Measurements from ENCODE around the gene TLCD2. TPM values are rescaled to one million over a fixed set of nuclear protein-coding genes. Genes with fewer than 3 reads are reported as not detected.
A peak's percentile ranks its signal among the peaks of the same experiment; 100 is the strongest.

Gene TLCD2
- total and polyA plus RNA-seq, 2 of the 13 experiments (the other 11 are each of a cell fraction or from before 2014, with no cell fraction given), result 0.90 to 1.1 TPM

DNA sequence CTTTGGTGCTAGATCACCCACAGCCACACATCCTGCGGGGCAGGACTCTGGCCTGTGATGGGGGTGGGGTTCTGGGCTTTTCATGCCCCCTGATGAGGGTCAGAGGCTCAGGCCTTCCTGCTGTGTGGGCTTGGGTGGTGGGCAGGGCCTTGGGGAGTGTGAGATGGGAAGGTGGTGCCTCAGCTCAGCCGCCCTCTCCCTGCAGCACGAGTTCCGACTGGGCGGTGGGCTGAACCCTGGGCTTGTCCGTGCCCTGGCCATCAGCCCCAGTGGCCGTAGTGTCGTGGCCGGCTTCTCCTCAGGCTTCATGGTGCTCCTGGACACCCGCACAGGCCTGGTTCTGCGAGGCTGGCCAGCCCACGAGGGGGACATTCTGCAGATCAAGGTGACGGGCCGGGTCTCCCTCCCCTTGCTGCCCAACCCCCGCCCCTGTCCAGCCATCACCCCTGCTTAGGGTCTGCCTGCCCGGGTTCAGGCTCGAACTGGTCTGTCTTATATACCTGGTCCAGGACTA lies 25.7 kb upstream of the TLCD2 start (continued):
- TF ChIP-seq, protein P1, sequence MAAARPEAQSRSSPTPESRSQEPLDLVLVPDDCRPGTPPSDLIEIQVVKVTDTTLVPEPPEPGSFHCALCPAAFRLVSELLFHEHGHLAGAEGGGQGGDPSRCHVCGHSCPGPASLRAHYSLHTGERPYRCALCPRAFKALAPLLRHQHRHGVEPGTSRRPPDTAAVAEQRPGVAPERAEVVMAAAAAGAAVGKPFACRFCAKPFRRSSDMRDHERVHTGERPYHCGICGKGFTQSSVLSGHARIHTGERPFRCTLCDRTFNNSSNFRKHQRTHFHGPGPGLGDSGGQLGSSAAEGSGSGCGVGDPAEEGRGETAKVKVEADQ (CRISPR knock-in tag; IDR thresholded peaks at IDR 0.05; ENCODE audit: borderline replicate concordance), result no peak; the same call in 1 of the 2 replicates
- no peak for TF ChIP-seq ZNF678 (CRISPR knock-in tag; IDR thresholded peaks at IDR 0.05)
- TF ChIP-seq ZNF20 (CRISPR knock-in tag; IDR thresholded peaks at IDR 0.05), result no peak
- no peak for TF ChIP-seq AKAP8 (CRISPR knock-in tag; IDR thresholded peaks at IDR 0.05)
- no peak for TF ChIP-seq ZNF709 (CRISPR knock-in tag; IDR thresholded peaks at IDR 0.05)
- TF ChIP-seq, protein P2, sequence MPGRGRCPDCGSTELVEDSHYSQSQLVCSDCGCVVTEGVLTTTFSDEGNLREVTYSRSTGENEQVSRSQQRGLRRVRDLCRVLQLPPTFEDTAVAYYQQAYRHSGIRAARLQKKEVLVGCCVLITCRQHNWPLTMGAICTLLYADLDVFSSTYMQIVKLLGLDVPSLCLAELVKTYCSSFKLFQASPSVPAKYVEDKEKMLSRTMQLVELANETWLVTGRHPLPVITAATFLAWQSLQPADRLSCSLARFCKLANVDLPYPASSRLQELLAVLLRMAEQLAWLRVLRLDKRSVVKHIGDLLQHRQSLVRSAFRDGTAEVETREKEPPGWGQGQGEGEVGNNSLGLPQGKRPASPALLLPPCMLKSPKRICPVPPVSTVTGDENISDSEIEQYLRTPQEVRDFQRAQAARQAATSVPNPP (CRISPR knock-in tag; IDR thresholded peaks at IDR 0.05), result no peak; the same call in 1 of the 2 replicates
- peak; percentile 27; the same call in 1 of the 2 replicates for TF ChIP-seq NCOA5 (CRISPR knock-in tag; IDR thresholded peaks at IDR 0.05)
- TF ChIP-seq SIX4 (CRISPR knock-in tag; IDR thresholded peaks at IDR 0.05), result no peak
- no peak for TF ChIP-seq SMC3 (IDR thresholded peaks at IDR 0.05; ENCODE audit: low read length)
- TF ChIP-seq ZNF615 (CRISPR knock-in tag; IDR thresholded peaks at IDR 0.05; ENCODE audit: borderline replicate concordance), result no peak
- TF ChIP-seq, protein P3, sequence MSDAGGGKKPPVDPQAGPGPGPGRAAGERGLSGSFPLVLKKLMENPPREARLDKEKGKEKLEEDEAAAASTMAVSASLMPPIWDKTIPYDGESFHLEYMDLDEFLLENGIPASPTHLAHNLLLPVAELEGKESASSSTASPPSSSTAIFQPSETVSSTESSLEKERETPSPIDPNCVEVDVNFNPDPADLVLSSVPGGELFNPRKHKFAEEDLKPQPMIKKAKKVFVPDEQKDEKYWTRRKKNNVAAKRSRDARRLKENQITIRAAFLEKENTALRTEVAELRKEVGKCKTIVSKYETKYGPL (CRISPR knock-in tag; IDR thresholded peaks at IDR 0.05), result 0 out of 2 replicates have a peak, but pooled peaks have one; percentile 5
- TF ChIP-seq, protein P4, sequence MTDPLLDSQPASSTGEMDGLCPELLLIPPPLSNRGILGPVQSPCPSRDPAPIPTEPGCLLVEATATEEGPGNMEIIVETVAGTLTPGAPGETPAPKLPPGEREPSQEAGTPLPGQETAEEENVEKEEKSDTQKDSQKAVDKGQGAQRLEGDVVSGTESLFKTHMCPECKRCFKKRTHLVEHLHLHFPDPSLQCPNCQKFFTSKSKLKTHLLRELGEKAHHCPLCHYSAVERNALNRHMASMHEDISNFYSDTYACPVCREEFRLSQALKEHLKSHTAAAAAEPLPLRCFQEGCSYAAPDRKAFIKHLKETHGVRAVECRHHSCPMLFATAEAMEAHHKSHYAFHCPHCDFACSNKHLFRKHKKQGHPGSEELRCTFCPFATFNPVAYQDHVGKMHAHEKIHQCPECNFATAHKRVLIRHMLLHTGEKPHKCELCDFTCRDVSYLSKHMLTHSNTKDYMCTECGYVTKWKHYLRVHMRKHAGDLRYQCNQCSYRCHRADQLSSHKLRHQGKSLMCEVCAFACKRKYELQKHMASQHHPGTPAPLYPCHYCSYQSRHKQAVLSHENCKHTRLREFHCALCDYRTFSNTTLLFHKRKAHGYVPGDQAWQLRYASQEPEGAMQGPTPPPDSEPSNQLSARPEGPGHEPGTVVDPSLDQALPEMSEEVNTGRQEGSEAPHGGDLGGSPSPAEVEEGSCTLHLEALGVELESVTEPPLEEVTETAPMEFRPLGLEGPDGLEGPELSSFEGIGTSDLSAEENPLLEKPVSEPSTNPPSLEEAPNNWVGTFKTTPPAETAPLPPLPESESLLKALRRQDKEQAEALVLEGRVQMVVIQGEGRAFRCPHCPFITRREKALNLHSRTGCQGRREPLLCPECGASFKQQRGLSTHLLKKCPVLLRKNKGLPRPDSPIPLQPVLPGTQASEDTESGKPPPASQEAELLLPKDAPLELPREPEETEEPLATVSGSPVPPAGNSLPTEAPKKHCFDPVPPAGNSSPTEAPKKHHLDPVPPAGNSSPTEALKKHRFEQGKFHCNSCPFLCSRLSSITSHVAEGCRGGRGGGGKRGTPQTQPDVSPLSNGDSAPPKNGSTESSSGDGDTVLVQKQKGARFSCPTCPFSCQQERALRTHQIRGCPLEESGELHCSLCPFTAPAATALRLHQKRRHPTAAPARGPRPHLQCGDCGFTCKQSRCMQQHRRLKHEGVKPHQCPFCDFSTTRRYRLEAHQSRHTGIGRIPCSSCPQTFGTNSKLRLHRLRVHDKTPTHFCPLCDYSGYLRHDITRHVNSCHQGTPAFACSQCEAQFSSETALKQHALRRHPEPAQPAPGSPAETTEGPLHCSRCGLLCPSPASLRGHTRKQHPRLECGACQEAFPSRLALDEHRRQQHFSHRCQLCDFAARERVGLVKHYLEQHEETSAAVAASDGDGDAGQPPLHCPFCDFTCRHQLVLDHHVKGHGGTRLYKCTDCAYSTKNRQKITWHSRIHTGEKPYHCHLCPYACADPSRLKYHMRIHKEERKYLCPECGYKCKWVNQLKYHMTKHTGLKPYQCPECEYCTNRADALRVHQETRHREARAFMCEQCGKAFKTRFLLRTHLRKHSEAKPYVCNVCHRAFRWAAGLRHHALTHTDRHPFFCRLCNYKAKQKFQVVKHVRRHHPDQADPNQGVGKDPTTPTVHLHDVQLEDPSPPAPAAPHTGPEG (CRISPR knock-in tag; IDR thresholded peaks at IDR 0.05), result no peak
- peak; percentile 24 for TF ChIP-seq PTBP1 (IDR thresholded peaks at IDR 0.05; ENCODE audit: low read depth, low read length, poor library complexity, severe bottlenecking)
- 0 out of 2 replicates have a peak, but pooled peaks have one; percentile 72 for TF ChIP-seq PAWR (CRISPR knock-in tag; IDR thresholded peaks at IDR 0.05; ENCODE audit: borderline replicate concordance)
- TF ChIP-seq ZNF614 (CRISPR knock-in tag; IDR thresholded peaks at IDR 0.05; ENCODE audit: borderline replicate concordance), result no peak
- TF ChIP-seq NR2F1 (CRISPR knock-in tag; IDR thresholded peaks at IDR 0.05), result no peak; a peak in 1 of 4 replicates
- no peak for TF ChIP-seq ZNF292 (CRISPR knock-in tag; IDR thresholded peaks at IDR 0.05; ENCODE audit: borderline replicate concordance, low read depth)
- no peak for TF ChIP-seq MEIS2 (CRISPR knock-in tag; IDR thresholded peaks at IDR 0.05)

Data from HepG2 (cell line).